Spinal cord (tissue), 10 donors: ENCODE data around the gene RFC2. TPM values are rescaled to one million over a fixed set of nuclear protein-coding genes. Genes with fewer than 3 reads are reported as not detected.

Source experiments
- DNase-seq, 6 donors: peaks; one replicate each; pipeline versions ENCODE4 v3.0.0 to v3.0.0-alpha.2; 2013 to 2015; ENCODE audit warnings: low spot score in 6 of 6, low read depth in 4 of 6
- H3K27ac ChIP-seq: one replicate; pipeline ENCODE4 v1.5.1; 2013; ENCODE audit warnings: low read depth, low read length, control low read depth
- H3K27me3 ChIP-seq: one replicate; pipeline ENCODE4 v1.6.1; 2013; ENCODE audit warnings: low read length; ENCODE audit not compliant: control insufficient read depth, insufficient read depth
- H3K36me3 ChIP-seq: one replicate; pipeline ENCODE4 v1.6.1; 2013; ENCODE audit warnings: low read length; ENCODE audit not compliant: control insufficient read depth, insufficient read depth
- H3K4me1 ChIP-seq: one replicate; pipeline ENCODE4 v1.6.1; 2013; ENCODE audit warnings: low read length; ENCODE audit not compliant: control insufficient read depth, insufficient read depth
- H3K4me3 ChIP-seq: one replicate; pipeline ENCODE4 v1.5.1; 2013; ENCODE audit warnings: low read depth, low read length, control low read depth
- H3K9me3 ChIP-seq: one replicate; pipeline ENCODE4 v1.6.1; 2013; ENCODE audit warnings: low read length; ENCODE audit not compliant: control insufficient read depth, insufficient read depth
- WGBS: methylation state at CpG from one replicate; pipeline ENCODE4 v1.1.5; 2013; ENCODE audit warnings: missing lambda C conversion rate; ENCODE audit not compliant: insufficient coverage; 5-methylcytosine and 5-hydroxymethylcytosine counted together
- polyA plus RNA-seq, 2 donors: library from polyadenylated mRNA; unstranded; fragments of 120-200 nt; gene quantifications; one replicate each; pipeline ENCODE4 v1.2.1, GENCODE V29; 2013; ENCODE audit not compliant: insufficient read length in 2 of 2
- total RNA-seq, 2 donors: library from RNA; depleted of rRNA in 1 of 2; stranded (reverse); fragments of 120-200 nt in 1 of 2; fragments of >200 nt in 1 of 2; gene quantifications; one replicate each; pipeline versions ENCODE4 v1.2.3 to v1.2.4, GENCODE V29; 2013 to 2014
- donor health status: healthy.

RFC2 gene
- total and polyA plus RNA-seq, 4 donors = 17.9 to 43.6 (median 34.5) TPM

- H3K27me3 ChIP-seq = no peaks in the 10 kb centered on the region
- no peak for DNase-seq
- H3K4me1 ChIP-seq = no peaks in the 10 kb centered on the region
- H3K27ac ChIP-seq = no peak overlapping the region
- no peak overlapping the region for H3K4me3 ChIP-seq
- H3K36me3 ChIP-seq = peaks cover 46% of the 10 kb centered on the region
- WGBS = 85% methylated on average over 15 of the region's 17 CpGs
- no peaks in the 10 kb centered on the region for H3K9me3 ChIP-seq
These were observed 31.1 kb downstream of the RFC2 start for GRCh38 chr7:74222851-74223710.

GRCh38 chr7:74221713-74222112, 32.5 kb downstream of the RFC2 start:
- 91% methylated on average over 10 of the region's 11 CpGs for WGBS

GRCh38 chr7:74220229-74220628, 34.0 kb downstream of the RFC2 start:
- H3K27ac ChIP-seq = no peak overlapping the region
- DNase-seq = no peak
- 65% methylated on average over 8 of the region's 9 CpGs for WGBS

More at GRCh38 chr7:74221713-74222112, 32.5 kb downstream of the RFC2 start:
- Histone ChIP-seq H3K36me3 (peaks cover 35% of the 10 kb centered on the region), H3K27me3 (no peaks in the 10 kb centered on the region), H3K27ac (no peak overlapping the region), H3K4me1 (no peaks in the 10 kb centered on the region), H3K4me3 (no peak overlapping the region), H3K9me3 (no peaks in the 10 kb centered on the region)
- DNase-seq = no peak

GRCh38 chr7:74219416-74219815, 34.8 kb downstream of the RFC2 start:
- H3K36me3 ChIP-seq = peaks cover 14% of the 10 kb centered on the region
- no peaks in the 10 kb centered on the region for H3K9me3 ChIP-seq
- H3K27me3 ChIP-seq = no peaks in the 10 kb centered on the region
- DNase-seq = no peak
- H3K27ac ChIP-seq = no peak overlapping the region
- H3K4me3 ChIP-seq = no peak overlapping the region
- H3K4me1 ChIP-seq = no peaks in the 10 kb centered on the region
- 74% methylated on average over 9 of the region's 11 CpGs for WGBS

More at GRCh38 chr7:74220229-74220628, 34.0 kb downstream of the RFC2 start:
- Histone ChIP-seq H3K4me3 (no peak overlapping the region), H3K36me3 (peaks cover 20% of the 10 kb centered on the region), H3K27me3 (no peaks in the 10 kb centered on the region), H3K4me1 (no peaks in the 10 kb centered on the region), H3K9me3 (no peaks in the 10 kb centered on the region)

GRCh38 chr7:74218343-74218698, 35.9 kb downstream of the RFC2 start:
- H3K4me3 ChIP-seq = no peak overlapping the region
- WGBS = no CpG with 5 or more reads among the region's 2 CpGs
- H3K9me3 ChIP-seq = no peaks in the 10 kb centered on the region
- H3K27me3 ChIP-seq = no peaks in the 10 kb centered on the region
- H3K36me3 ChIP-seq = peaks cover 3% of the 10 kb centered on the region
- no peaks in the 10 kb centered on the region for H3K4me1 ChIP-seq
- no peak for DNase-seq
- no peak overlapping the region for H3K27ac ChIP-seq

- Histone ChIP-seq H3K9me3 (no peaks in the 10 kb centered on the region), H3K4me1 (no peaks in the 10 kb centered on the region), H3K27ac (no peak overlapping the region), H3K27me3 (no peaks in the 10 kb centered on the region), H3K36me3 (peaks cover 3% of the 10 kb centered on the region), H3K4me3 (no peak overlapping the region)
- WGBS = 68% methylated on average over 14 of the region's 20 CpGs
- DNase-seq = no peak
These were observed 36.5 kb downstream of the RFC2 start for GRCh38 chr7:74217455-74218342.

GRCh38 chr7:74216361-74216761, 37.8 kb downstream of the RFC2 start:
- peaks cover 3% of the 10 kb centered on the region for H3K36me3 ChIP-seq
- no peaks in the 10 kb centered on the region for H3K4me1 ChIP-seq
- no peak overlapping the region for H3K27ac ChIP-seq
- no peak for DNase-seq
- H3K9me3 ChIP-seq = no peaks in the 10 kb centered on the region
- no peak overlapping the region for H3K4me3 ChIP-seq
- WGBS = 80% methylated on average over 5 of the region's 8 CpGs
- H3K27me3 ChIP-seq = no peaks in the 10 kb centered on the region

GRCh38 chr7:74215921-74216320, 38.3 kb downstream of the RFC2 start:
- WGBS = 83% methylated on average over 11 of the region's 15 CpGs
- H3K27ac ChIP-seq = no peak overlapping the region

GRCh38 chr7:74214816-74215630, 39.2 kb downstream of the RFC2 start:
- 87% methylated on average over 21 of the region's 21 CpGs for WGBS
- H3K9me3 ChIP-seq = no peaks in the 10 kb centered on the region
- no peak overlapping the region for H3K27ac ChIP-seq
- no peak for DNase-seq
- no peaks in the 10 kb centered on the region for H3K27me3 ChIP-seq
- no peaks in the 10 kb centered on the region for H3K4me1 ChIP-seq
- H3K36me3 ChIP-seq = peaks cover 3% of the 10 kb centered on the region
- H3K4me3 ChIP-seq = no peak overlapping the region

More at GRCh38 chr7:74215921-74216320, 38.3 kb downstream of the RFC2 start:
- Histone ChIP-seq H3K27me3 (no peaks in the 10 kb centered on the region), H3K4me3 (no peak overlapping the region), H3K9me3 (no peaks in the 10 kb centered on the region), H3K36me3 (peaks cover 3% of the 10 kb centered on the region), H3K4me1 (no peaks in the 10 kb centered on the region)
- no peak for DNase-seq
